Measurements from ENCODE around the gene FBXW10. TPM values are rescaled to one million over a fixed set of nuclear protein-coding genes. Genes with fewer than 3 reads are reported as not detected.
"Not testable (repeated sequence)": the region's sequence is repeated elsewhere in the genome, so short reads cannot be mapped to it uniquely, and the experiment has no call there.

FBXW10 gene, protein sequence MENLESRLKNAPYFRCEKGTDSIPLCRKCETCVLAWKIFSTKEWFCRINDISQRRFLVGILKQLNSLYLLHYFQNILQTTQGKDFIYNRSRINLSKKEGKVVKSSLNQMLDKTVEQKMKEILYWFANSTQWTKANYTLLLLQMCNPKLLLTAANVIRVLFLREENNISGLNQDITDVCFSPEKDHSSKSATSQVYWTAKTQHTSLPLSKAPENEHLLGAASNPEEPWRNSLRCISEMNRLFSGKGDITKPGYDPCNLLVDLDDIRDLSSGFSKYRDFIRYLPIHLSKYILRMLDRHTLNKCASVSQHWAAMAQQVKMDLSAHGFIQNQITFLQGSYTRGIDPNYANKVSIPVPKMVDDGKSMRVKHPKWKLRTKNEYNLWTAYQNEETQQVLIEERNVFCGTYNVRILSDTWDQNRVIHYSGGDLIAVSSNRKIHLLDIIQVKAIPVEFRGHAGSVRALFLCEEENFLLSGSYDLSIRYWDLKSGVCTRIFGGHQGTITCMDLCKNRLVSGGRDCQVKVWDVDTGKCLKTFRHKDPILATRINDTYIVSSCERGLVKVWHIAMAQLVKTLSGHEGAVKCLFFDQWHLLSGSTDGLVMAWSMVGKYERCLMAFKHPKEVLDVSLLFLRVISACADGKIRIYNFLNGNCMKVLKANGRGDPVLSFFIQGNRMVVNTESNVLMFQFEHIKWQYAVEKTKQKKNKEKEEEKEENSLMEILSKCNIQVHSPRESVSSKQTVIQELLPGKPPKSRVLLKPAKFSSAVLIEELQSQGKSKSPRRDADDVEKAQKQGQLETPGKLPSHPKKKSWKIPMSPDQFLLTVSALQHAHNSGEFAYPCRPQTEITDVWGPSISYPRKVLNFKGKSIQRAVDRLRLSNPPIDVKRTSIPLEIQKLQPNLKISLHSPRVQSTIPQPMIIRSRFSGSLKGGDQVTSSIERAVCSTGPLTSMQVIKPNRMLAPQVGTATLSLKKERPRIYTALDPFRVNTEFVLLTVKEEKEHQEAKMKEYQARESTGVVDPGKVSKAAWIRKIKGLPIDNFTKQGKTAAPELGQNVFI
- under 1 TPM; 0.13 to 0.16 (median 0.16) TPM for total RNA-seq

- ATAC-seq; H3K36me3 Mint-ChIP-seq (ENCODE audit: insufficient read depth); DNase-seq; H3K4me1 Mint-ChIP-seq (ENCODE audit: low read depth); H3K4me3 Mint-ChIP-seq; H3K27me3 Mint-ChIP-seq (ENCODE audit: low read depth); H3K9me3 Mint-ChIP-seq: not testable (repeated sequence)
Observed at GRCh38 chr17:18743699-18744421, at the start of gene FBXW10. FBXW10 (plus strand) TSS chr17:18744054; CDS start chr17:18744245, 191 bp downstream.

GRCh38 chr17:18695143-18695542 is 48.7 kb upstream of the FBXW10 start:
- H3K4me1 Mint-ChIP-seq (ENCODE audit: low read depth): peaks cover 11% of the 10 kb centered on the region
- not testable (repeated sequence) for H3K36me3 Mint-ChIP-seq (ENCODE audit: insufficient read depth); ATAC-seq; DNase-seq; H3K9me3 Mint-ChIP-seq; H3K27me3 Mint-ChIP-seq (ENCODE audit: low read depth); H3K4me3 Mint-ChIP-seq

GRCh38 chr17:18698473-18699103 is 45.3 kb upstream of the FBXW10 start:
- H3K9me3 Mint-ChIP-seq; ATAC-seq; H3K27me3 Mint-ChIP-seq (ENCODE audit: low read depth); H3K36me3 Mint-ChIP-seq (ENCODE audit: insufficient read depth); DNase-seq: not testable (repeated sequence)
- Mint-ChIP-seq H3K4me1 (ENCODE audit: low read depth) (peaks cover 11% of the 10 kb centered on the region), H3K4me3 (peak overlapping the region; percentile 89)

- not testable (repeated sequence) for H3K4me1 Mint-ChIP-seq (ENCODE audit: low read depth); H3K4me3 Mint-ChIP-seq; H3K36me3 Mint-ChIP-seq (ENCODE audit: insufficient read depth); ATAC-seq; DNase-seq; H3K27me3 Mint-ChIP-seq (ENCODE audit: low read depth); H3K9me3 Mint-ChIP-seq
Observed at GRCh38 chr17:18705955-18706354, 37.9 kb upstream of the FBXW10 start.

- H3K4me3 Mint-ChIP-seq; H3K36me3 Mint-ChIP-seq (ENCODE audit: insufficient read depth); H3K4me1 Mint-ChIP-seq (ENCODE audit: low read depth): not testable (repeated sequence)
Observed at GRCh38 chr17:18708215-18708614, 35.6 kb upstream of the FBXW10 start.

GRCh38 chr17:18712354-18712999 is 31.4 kb upstream of the FBXW10 start:
- not testable (repeated sequence) for H3K27me3 Mint-ChIP-seq (ENCODE audit: low read depth); H3K4me3 Mint-ChIP-seq; H3K9me3 Mint-ChIP-seq; H3K36me3 Mint-ChIP-seq (ENCODE audit: insufficient read depth); H3K4me1 Mint-ChIP-seq (ENCODE audit: low read depth)
- DNase-seq (peak; percentile 55), ATAC-seq (peak; percentile 58 to 63)

More at GRCh38 chr17:18708215-18708614, 35.6 kb upstream of the FBXW10 start:
- not testable (repeated sequence) for H3K27me3 Mint-ChIP-seq (ENCODE audit: low read depth); DNase-seq; H3K9me3 Mint-ChIP-seq; ATAC-seq

GRCh38 chr17:18718643-18719427 is 25.0 kb upstream of the FBXW10 start:
- H3K9me3 Mint-ChIP-seq; H3K27me3 Mint-ChIP-seq (ENCODE audit: low read depth); H3K4me1 Mint-ChIP-seq (ENCODE audit: low read depth); H3K36me3 Mint-ChIP-seq (ENCODE audit: insufficient read depth); H3K4me3 Mint-ChIP-seq; DNase-seq; ATAC-seq: not testable (repeated sequence)

DNA sequence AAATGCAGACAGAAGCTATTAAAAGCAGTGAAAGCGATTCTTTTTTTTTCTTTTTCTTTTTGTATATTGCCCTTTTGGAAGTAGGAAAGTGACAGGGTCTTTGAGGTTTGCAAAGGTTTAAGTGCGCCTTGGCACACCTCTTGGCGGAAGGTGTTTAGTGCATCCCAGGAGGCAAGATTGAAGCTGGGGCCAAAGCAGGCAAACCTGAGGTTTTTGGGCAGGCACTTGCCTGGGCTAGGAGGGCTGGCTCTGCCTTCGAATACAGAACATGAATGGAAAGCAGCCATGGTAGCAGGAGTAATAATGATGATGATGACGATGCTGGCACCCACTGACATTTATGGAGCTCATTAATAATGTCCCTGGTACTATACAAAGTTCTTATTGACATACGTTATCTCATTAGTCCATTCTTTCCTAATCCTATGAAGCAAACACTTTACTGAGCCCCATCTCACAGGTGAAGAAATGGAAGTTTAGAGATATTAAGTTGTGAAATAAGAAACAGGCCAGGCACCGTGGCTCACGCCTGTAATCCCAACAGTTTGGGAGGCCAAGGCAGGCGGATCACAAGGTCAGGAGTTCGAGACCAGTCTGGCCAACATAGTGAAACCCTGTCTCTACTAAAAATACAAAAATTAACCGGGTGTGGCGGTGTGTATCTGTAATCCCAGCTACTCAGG is 24.3 kb upstream of the FBXW10 start:
- H3K4me1 Mint-ChIP-seq (ENCODE audit: low read depth); H3K4me3 Mint-ChIP-seq; H3K9me3 Mint-ChIP-seq; H3K36me3 Mint-ChIP-seq (ENCODE audit: insufficient read depth); H3K27me3 Mint-ChIP-seq (ENCODE audit: low read depth); ATAC-seq; DNase-seq: not testable (repeated sequence)

GRCh38 chr17:18721775-18722547 is 21.9 kb upstream of the FBXW10 start:
- not testable (repeated sequence) for H3K4me3 Mint-ChIP-seq; H3K36me3 Mint-ChIP-seq (ENCODE audit: insufficient read depth); H3K9me3 Mint-ChIP-seq; H3K4me1 Mint-ChIP-seq (ENCODE audit: low read depth); ATAC-seq; H3K27me3 Mint-ChIP-seq (ENCODE audit: low read depth); DNase-seq

GRCh38 chr17:18722612-18723011 is 21.2 kb upstream of the FBXW10 start:
- ATAC-seq; H3K4me1 Mint-ChIP-seq (ENCODE audit: low read depth); DNase-seq; H3K9me3 Mint-ChIP-seq; H3K36me3 Mint-ChIP-seq (ENCODE audit: insufficient read depth); H3K4me3 Mint-ChIP-seq; H3K27me3 Mint-ChIP-seq (ENCODE audit: low read depth): not testable (repeated sequence)

DNA sequence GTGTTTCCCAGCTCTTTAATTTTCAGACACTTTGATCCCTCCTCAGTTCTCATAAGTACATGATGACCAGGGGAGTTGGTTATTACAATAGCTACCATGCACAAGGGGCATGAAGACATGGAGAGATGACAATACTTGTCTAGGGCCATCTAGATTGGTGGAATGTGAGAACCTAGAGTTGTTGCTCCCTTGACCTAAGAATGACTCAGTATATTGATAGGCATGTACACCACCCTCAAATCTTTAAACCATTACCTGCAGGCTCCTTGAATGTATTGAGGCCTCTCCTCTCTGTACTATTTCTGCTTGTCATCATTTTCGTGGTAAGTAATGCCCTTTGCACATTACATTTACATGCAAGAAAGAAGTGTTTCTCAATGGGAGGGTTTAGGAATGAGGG is 20.3 kb upstream of the FBXW10 start:
- ATAC-seq: not testable (repeated sequence)

GRCh38 chr17:18732438-18732837 is 11.4 kb upstream of the FBXW10 start:
- H3K9me3 Mint-ChIP-seq; H3K4me3 Mint-ChIP-seq; DNase-seq; ATAC-seq; H3K36me3 Mint-ChIP-seq (ENCODE audit: insufficient read depth); H3K27me3 Mint-ChIP-seq (ENCODE audit: low read depth); H3K4me1 Mint-ChIP-seq (ENCODE audit: low read depth): not testable (repeated sequence)

More for the DNA sequence above, 20.3 kb upstream of the FBXW10 start:
- not testable (repeated sequence) for H3K4me1 Mint-ChIP-seq (ENCODE audit: low read depth); H3K36me3 Mint-ChIP-seq (ENCODE audit: insufficient read depth); H3K27me3 Mint-ChIP-seq (ENCODE audit: low read depth); DNase-seq; H3K4me3 Mint-ChIP-seq; H3K9me3 Mint-ChIP-seq

Data from activated T-cell treated with anti-CD3 and anti-CD28 coated beads, Interleukin-2, amount 50 U/mL, for 4 hours (primary cell).